ENCODE data around the gene TOR1A. TPM values are rescaled to one million over a fixed set of nuclear protein-coding genes. Genes with fewer than 3 reads are reported as not detected.

TOR1A gene
- total RNA-seq, 1 donor from 2014 or later: 29.5 TPM

DNA sequence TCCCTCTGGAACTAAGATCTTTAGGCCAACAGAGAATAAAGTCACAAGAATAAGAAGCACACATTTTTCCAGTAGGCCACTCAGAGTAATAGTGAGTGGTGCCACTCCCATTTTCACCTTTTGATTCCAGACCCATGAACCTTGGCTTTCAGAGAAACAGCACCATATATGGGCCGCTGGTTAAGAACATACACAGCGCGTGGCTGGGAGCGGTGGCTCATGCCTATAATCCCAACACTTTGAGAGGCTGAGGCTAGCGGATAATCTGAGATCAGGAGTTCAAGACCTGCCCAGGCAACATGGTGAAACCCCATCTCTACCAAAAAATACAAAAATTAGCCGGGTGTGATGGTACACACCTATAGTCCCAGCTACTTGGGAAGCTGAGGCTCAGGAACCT lies 55.5 kb downstream of the TOR1A start:
- Mint-ChIP-seq H3K27ac (no peak overlapping the region), H3K27me3 (peaks cover 3% of the 10 kb centered on the region), H3K4me3 (no peak overlapping the region), H3K4me1 (no peaks in the 10 kb centered on the region), H3K36me3 (ENCODE audit: low read depth) (no peaks in the 10 kb centered on the region), H3K9me3 (no peaks in the 10 kb centered on the region)
- DNase-seq (no peak), ATAC-seq (ENCODE audit: low read depth) (no peak)
- POLR2A ChIA-PET: no interaction called here
- intact Hi-C loops (cut with micrococcal nuclease): no loop called here
- TF ChIP-seq, protein P1, sequence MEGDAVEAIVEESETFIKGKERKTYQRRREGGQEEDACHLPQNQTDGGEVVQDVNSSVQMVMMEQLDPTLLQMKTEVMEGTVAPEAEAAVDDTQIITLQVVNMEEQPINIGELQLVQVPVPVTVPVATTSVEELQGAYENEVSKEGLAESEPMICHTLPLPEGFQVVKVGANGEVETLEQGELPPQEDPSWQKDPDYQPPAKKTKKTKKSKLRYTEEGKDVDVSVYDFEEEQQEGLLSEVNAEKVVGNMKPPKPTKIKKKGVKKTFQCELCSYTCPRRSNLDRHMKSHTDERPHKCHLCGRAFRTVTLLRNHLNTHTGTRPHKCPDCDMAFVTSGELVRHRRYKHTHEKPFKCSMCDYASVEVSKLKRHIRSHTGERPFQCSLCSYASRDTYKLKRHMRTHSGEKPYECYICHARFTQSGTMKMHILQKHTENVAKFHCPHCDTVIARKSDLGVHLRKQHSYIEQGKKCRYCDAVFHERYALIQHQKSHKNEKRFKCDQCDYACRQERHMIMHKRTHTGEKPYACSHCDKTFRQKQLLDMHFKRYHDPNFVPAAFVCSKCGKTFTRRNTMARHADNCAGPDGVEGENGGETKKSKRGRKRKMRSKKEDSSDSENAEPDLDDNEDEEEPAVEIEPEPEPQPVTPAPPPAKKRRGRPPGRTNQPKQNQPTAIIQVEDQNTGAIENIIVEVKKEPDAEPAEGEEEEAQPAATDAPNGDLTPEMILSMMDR (IDR thresholded peaks at IDR 0.05): no peak
- CTCF ChIA-PET: interaction anchor here (1.5 kb wide), 1 partner anchor 31 kb away, joined by 5 read pairs; no protein-coding TSS in a partner anchor

DNA sequence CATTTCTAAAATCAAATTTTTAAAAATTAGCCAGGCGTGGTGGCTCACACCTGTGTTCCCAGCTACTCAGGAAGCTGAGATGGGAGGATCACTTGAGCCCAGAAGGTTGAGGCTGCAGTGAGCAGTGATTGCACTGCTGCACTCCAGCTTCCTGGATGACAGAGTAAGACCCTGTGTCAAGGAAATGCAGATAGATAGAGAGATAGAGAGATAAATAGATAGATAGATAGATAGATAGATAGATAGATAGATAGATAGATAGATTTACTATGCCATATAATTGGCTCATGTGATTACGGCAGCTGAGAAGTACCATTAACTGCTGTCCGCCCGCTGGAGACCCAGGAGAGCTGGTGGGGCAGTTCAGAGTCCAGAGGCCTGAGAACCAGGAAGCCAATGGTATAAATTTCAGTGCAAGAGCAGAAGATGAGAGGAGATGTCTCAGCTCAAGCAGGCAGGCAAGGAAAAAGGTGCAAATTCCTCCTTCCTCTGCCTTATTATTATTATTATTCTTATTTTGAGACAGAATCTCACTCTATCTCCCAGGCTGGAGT lies 58.1 kb downstream of the TOR1A start:
- Mint-ChIP-seq H3K27me3 (peaks cover 7% of the 10 kb centered on the region), H3K4me3 (no peak overlapping the region), H3K9me3 (no peaks in the 10 kb centered on the region), H3K4me1 (no peaks in the 10 kb centered on the region), H3K27ac (no peak overlapping the region), H3K36me3 (ENCODE audit: low read depth) (no peaks in the 10 kb centered on the region)
- POLR2A ChIA-PET: no interaction called here
- intact Hi-C loops (cut with micrococcal nuclease): no loop called here
- CTCF ChIA-PET: no interaction called here
- DNase-seq (no peak), ATAC-seq (ENCODE audit: low read depth) (no peak)
- TF ChIP-seq, protein P1 (IDR thresholded peaks at IDR 0.05): no peak

DNA sequence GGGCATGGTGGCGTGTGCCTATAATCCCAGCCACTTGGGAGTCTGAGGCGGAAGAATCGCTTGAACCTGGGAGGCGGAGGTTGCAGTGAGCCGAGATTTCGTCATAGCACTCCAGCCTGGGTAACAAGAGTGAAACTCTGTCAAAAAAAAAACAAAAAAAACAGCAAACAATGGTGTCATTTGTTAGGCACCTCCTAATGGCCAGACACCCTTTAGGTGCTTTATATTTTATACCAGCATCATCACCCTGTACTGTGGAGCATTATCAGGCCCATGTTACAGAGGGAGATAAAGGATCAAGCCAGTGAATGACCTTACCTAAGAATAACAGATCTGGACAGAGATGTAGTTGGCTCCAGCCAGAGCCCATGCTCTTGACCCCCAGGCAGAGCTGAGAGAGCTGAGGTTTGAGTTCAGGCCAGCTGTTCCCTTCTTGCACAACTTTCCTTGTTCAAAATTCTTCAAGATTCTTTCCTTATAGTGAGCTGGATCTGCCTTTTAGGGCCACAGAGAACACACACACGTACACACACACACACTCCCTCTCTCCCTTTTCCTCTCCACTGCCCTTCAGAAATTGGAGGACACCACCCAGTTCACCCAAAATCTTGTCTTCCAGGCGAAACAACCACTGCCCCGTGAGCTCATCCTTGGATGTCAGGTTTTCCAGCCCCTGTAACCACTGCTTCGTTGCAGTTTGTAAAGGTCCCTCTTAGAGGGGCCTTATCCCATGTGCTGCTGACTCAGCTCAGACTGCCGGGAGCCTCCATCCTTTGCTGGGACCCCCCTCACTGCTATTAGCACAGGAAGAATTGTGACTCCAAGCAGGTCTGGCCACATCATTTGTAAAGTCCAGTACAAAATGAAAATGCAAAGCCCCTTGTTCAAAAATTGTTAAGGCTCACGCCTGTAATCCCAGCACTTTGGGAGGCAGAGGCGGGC lies 60.7 kb downstream of the TOR1A start:
- Mint-ChIP-seq H3K27me3 (peaks cover 15% of the 10 kb centered on the region), H3K9me3 (no peaks in the 10 kb centered on the region), H3K27ac (no peak overlapping the region), H3K4me3 (no peak overlapping the region), H3K36me3 (ENCODE audit: low read depth) (no peaks in the 10 kb centered on the region), H3K4me1 (no peaks in the 10 kb centered on the region)
- POLR2A ChIA-PET: no interaction called here
- intact Hi-C loops (cut with micrococcal nuclease): no loop called here
- DNase-seq (no peak), ATAC-seq (ENCODE audit: low read depth) (no peak)
- CTCF ChIA-PET: no interaction called here
- TF ChIP-seq, protein P1 (IDR thresholded peaks at IDR 0.05): no peak

Other genes starting within 250 kb of the TOR1A start
- gene C9orf50, start 203.0 kb downstream of the TOR1A start, total RNA-seq: not detected in 2 replicates
- 33.1 and 40.1 TPM in 2 replicates for gene NTMT1, start 198.0 kb downstream of the TOR1A start, total RNA-seq
- gene ASB6, start 182.0 kb downstream of the TOR1A start, total RNA-seq: 18.9 and 20.1 TPM in 2 replicates
- gene PRRX2, start 158.5 kb downstream of the TOR1A start, total RNA-seq: not detected in 2 replicates
- gene PTGES, start 71.1 kb downstream of the TOR1A start, total RNA-seq: not detected in 2 replicates
- 11.8 and 15.3 TPM in 2 replicates for gene TOR1B, start 21.0 kb downstream of the TOR1A start, total RNA-seq
- 34.1 and 42.7 TPM in 2 replicates for gene C9orf78, start 11.1 kb upstream of the TOR1A start, total RNA-seq
- gene USP20, start 11.3 kb upstream of the TOR1A start, total RNA-seq: 28.1 and 31.6 TPM in 2 replicates
- 454 and 501 TPM in 2 replicates for gene FNBP1, start 219.1 kb upstream of the TOR1A start, total RNA-seq
- 17.7 and 19.6 TPM in 2 replicates for gene GPR107, start 229.8 kb upstream of the TOR1A start, total RNA-seq